PC-3 (cell line): ENCODE results near the gene KCNH1. TPM values are rescaled to one million over a fixed set of nuclear protein-coding genes. Genes with fewer than 3 reads are reported as not detected.

Source experiments
- ATAC-seq: fragments of 200-7000 bp; cut with Tn5 transposase; 2 replicates; pipeline ENCODE4 v1.9.1; 2020; ENCODE audit warnings: mild to moderate bottlenecking, moderate library complexity
- BruUV-seq: library from RNA; stranded (reverse); fragments of 400-500 nt; replicated peaks from 2 replicates; lab custom pipeline; 2021; lab: Mats Ljungman, UMichigan
- CTCF ChIA-PET: fragments of 300-600 bp; sonication (Branson Sonifier 250); formaldehyde crosslinking; loops from one replicate; lab custom pipeline; 2022; ENCODE audit warnings: antibody characterized with exemption; lab: Charles Lee
- POLR2A ChIA-PET: fragments of 300-600 bp; sonication (Branson Sonifier 250); formaldehyde crosslinking; loops from one replicate; lab custom pipeline; 2022; ENCODE audit warnings: antibody characterized with exemption; ENCODE audit not compliant: unreplicated experiment; lab: Charles Lee
- DNase-seq: peaks from one replicate; pipeline ENCODE4 v3.0.0-alpha.2; 2015
- H2AFZ ChIP-seq: fragments of 300-600 bp; sonication (generic); 2 replicates; pipeline ENCODE4 v1.6.0; 2016; ENCODE audit warnings: antibody characterized with exemption, low read length
- H3F3A ChIP-seq: fragments of 300-600 bp; sonication (generic); one replicate; pipeline ENCODE4 v1.6.0; 2017; ENCODE audit warnings: antibody characterized with exemption, low read length, control low read depth, mild to moderate bottlenecking; ENCODE audit not compliant: unreplicated experiment
- H3K27ac ChIP-seq: fragments of 300-600 bp; sonication (generic); 2 replicates; pipeline ENCODE4 v1.5.1; 2016; ENCODE audit warnings: mild to moderate bottlenecking, low read length
- H3K27me3 ChIP-seq: fragments of 300-600 bp; sonication (generic); 2 replicates; pipeline ENCODE4 v1.6.1; 2016; ENCODE audit warnings: low read length, mixed read lengths
- H3K36me3 ChIP-seq: fragments of 300-600 bp; sonication (generic); 2 replicates; pipeline ENCODE4 v1.6.1; 2016; ENCODE audit warnings: low read depth, mixed run types, low read length, mixed read lengths
- H3K4me1 ChIP-seq: fragments of 300-600 bp; sonication (generic); 2 replicates; pipeline ENCODE4 v1.5.1; 2016; ENCODE audit warnings: low read length; ENCODE audit not compliant: insufficient read depth
- H3K4me2 ChIP-seq: fragments of 300-600 bp; sonication (generic); 2 replicates; pipeline ENCODE4 v1.6.0; 2016; ENCODE audit warnings: low read length
- H3K4me3 ChIP-seq: fragments of 300-600 bp; sonication (generic); 2 replicates; pipeline ENCODE4 v1.5.1; 2016; ENCODE audit warnings: mild to moderate bottlenecking, low read length, mixed read lengths
- H3K79me2 ChIP-seq: fragments of 300-600 bp; sonication (generic); 2 replicates; pipeline ENCODE4 v1.6.1; 2017; ENCODE audit warnings: low read length, mixed read lengths
- H3K9ac ChIP-seq: fragments of 300-600 bp; sonication (generic); 2 replicates; pipeline ENCODE4 v1.6.0; 2016; ENCODE audit warnings: mild to moderate bottlenecking, low read length
- H3K9me2 ChIP-seq: fragments of 300-600 bp; sonication (generic); replicated peaks from 2 replicates; pipeline ENCODE4 v1.6.1; 2016; ENCODE audit warnings: mixed run types, low read length, mixed read lengths
- H3K9me3 ChIP-seq: fragments of 300-600 bp; sonication (generic); 2 replicates; pipeline ENCODE4 v1.6.1; 2016; ENCODE audit warnings: low read length, mixed read lengths
- H4K20me1 ChIP-seq: fragments of 300-600 bp; sonication (generic); 2 replicates; pipeline ENCODE4 v1.6.1; 2016; ENCODE audit warnings: low read length, mixed read lengths
- CTCF ChIP-seq: fragments of 300-600 bp; sonication (generic); conservative IDR thresholded peaks from 2 replicates; pipeline ENCODE4 v1.5.1; 2017; ENCODE audit warnings: antibody characterized with exemption, low read depth, mild to moderate bottlenecking, low read length
- EZH2 ChIP-seq: fragments of 300-600 bp; sonication (generic); IDR thresholded peaks from one replicate; pipeline ENCODE4 v1.6.1; 2017; ENCODE audit warnings: antibody characterized with exemption, mild to moderate bottlenecking, low read length; ENCODE audit not compliant: unreplicated experiment
- EZH2phosphoT487 ChIP-seq: fragments of 300-600 bp; sonication (generic); IDR thresholded peaks from 2 replicates; pipeline ENCODE4 v1.6.1; 2018; ENCODE audit warnings: mild to moderate bottlenecking, antibody characterized with exemption, low read length, borderline replicate concordance
- intact Hi-C: fragments of 100-400 bp; cut with micrococcal nuclease; formaldehyde crosslinking; loops from 2 replicates; pipeline ENCODE4 v1.9.0; 2023
- total RNA-seq: library from RNA; depleted of rRNA; stranded (reverse); fragments of >200 nt; gene quantifications from 2 replicates; pipeline ENCODE4 v1.2.3, GENCODE V29; 2014

KCNH1 gene
- total RNA-seq, 1 experiment from 2014 or later: not detected

GRCh38 chr1:211174375-211174774 lies 40.4 kb upstream of the KCNH1 start:
- TF ChIP-seq EZH2 (no peak), EZH2phosphoT487 (no peak), CTCF (no peak)
- intact Hi-C loops: no loop called here
- H3K4me3 ChIP-seq: no peak overlapping the region
- peak; percentile 78 for DNase-seq
- no peaks in the 10 kb centered on the region for H3F3A ChIP-seq
- ChIA-PET CTCF (no interaction called here), POLR2A (no interaction called here)
- no peak overlapping the region for H3K4me2 ChIP-seq
- H3K9ac ChIP-seq: no peak overlapping the region
- no peaks in the 10 kb centered on the region for H3K36me3 ChIP-seq
- no peaks in the 10 kb centered on the region for H3K9me2 ChIP-seq
- no TSS peak for BruUV-seq
- 0 out of 2 replicates have a peak, but pooled peaks cover 5% of the 10 kb centered on the region for H3K27me3 ChIP-seq
- no peaks in the 10 kb centered on the region for H4K20me1 ChIP-seq
- H3K4me1 ChIP-seq: peaks cover 6% of the 10 kb centered on the region; the same call in 1 of the 2 replicates
- no peak overlapping the region for H2AFZ ChIP-seq
- H3K9me3 ChIP-seq: 0 out of 2 replicates have a peak, but pooled peaks cover 5% of the 10 kb centered on the region
- no peaks in the 10 kb centered on the region for H3K79me2 ChIP-seq
- ATAC-seq: no peak
- H3K27ac ChIP-seq: no peak overlapping the region

GRCh38 chr1:211172657-211173056 lies 38.7 kb upstream of the KCNH1 start:
- Histone ChIP-seq H3K9me2 (no peaks in the 10 kb centered on the region), H3F3A (no peaks in the 10 kb centered on the region), H3K4me1 (peaks cover 6% of the 10 kb centered on the region; the same call in 1 of the 2 replicates), H3K79me2 (no peaks in the 10 kb centered on the region), H4K20me1 (no peaks in the 10 kb centered on the region), H3K27ac (no peak overlapping the region), H3K4me3 (no peak overlapping the region), H3K27me3 (no peaks in the 10 kb centered on the region), H3K9ac (no peak overlapping the region), H3K4me2 (no peak overlapping the region), H2AFZ (no peak overlapping the region), H3K9me3 (0 out of 2 replicates have a peak, but pooled peaks cover 6% of the 10 kb centered on the region), H3K36me3 (no peaks in the 10 kb centered on the region)
- ChIA-PET POLR2A (no interaction called here), CTCF (no interaction called here)
- ATAC-seq: no peak
- no TSS peak for BruUV-seq
- DNase-seq: no peak
- TF ChIP-seq CTCF (no peak), EZH2phosphoT487 (no peak), EZH2 (no peak)
- intact Hi-C loops: no loop called here

- TF ChIP-seq CTCF (no peak), EZH2 (no peak), EZH2phosphoT487 (no peak)
- no peak overlapping the region for H2AFZ ChIP-seq
- BruUV-seq: no TSS peak
- no peaks in the 10 kb centered on the region for H4K20me1 ChIP-seq
- H3K9ac ChIP-seq: no peak overlapping the region
- ChIA-PET CTCF (no interaction called here), POLR2A (no interaction called here)
- 0 out of 2 replicates have a peak, but pooled peaks cover 6% of the 10 kb centered on the region for H3K9me3 ChIP-seq
- H3F3A ChIP-seq: no peaks in the 10 kb centered on the region
- H3K27ac ChIP-seq: no peak overlapping the region
- no peak overlapping the region for H3K4me2 ChIP-seq
- no peaks in the 10 kb centered on the region for H3K36me3 ChIP-seq
- peaks cover 3% of the 10 kb centered on the region; the same call in 1 of the 2 replicates for H3K27me3 ChIP-seq
- intact Hi-C loops: no loop called here
- H3K79me2 ChIP-seq: no peaks in the 10 kb centered on the region
- DNase-seq: no peak
- ATAC-seq: no peak
- H3K4me1 ChIP-seq: 0 out of 2 replicates have a peak, but pooled peaks cover 2% of the 10 kb centered on the region
- H3K9me2 ChIP-seq: no peaks in the 10 kb centered on the region
- no peak overlapping the region for H3K4me3 ChIP-seq
Observed at GRCh38 chr1:211169353-211169752, 35.4 kb upstream of the KCNH1 start.
